ENCODE data around the gene CAPNS2.

DNA sequence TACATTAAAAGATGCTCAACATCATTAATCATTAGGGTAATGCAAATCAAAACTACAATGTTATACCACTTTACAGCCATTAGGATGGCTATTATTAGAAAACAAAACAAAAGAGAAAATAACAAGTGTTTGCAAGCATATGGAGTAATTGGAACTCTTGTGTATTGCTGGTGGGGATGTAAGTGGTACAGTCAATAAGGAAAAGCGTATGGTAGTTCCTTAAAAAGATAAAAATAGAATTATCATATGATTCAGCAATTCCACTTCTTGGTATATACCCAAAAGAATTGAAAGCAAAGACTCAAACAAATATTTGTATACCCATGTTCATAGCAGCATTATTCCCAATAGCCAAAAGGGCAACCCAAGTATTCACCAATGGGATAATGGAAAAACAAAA, 1.4 kb upstream of the CAPNS2 start:
- TF ChIP-seq, protein P1, sequence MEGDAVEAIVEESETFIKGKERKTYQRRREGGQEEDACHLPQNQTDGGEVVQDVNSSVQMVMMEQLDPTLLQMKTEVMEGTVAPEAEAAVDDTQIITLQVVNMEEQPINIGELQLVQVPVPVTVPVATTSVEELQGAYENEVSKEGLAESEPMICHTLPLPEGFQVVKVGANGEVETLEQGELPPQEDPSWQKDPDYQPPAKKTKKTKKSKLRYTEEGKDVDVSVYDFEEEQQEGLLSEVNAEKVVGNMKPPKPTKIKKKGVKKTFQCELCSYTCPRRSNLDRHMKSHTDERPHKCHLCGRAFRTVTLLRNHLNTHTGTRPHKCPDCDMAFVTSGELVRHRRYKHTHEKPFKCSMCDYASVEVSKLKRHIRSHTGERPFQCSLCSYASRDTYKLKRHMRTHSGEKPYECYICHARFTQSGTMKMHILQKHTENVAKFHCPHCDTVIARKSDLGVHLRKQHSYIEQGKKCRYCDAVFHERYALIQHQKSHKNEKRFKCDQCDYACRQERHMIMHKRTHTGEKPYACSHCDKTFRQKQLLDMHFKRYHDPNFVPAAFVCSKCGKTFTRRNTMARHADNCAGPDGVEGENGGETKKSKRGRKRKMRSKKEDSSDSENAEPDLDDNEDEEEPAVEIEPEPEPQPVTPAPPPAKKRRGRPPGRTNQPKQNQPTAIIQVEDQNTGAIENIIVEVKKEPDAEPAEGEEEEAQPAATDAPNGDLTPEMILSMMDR (IDR thresholded peaks at IDR 0.05) = no peak
- no peak for TF ChIP-seq POLR2A (IDR thresholded peaks at IDR 0.05)

All from vagina (tissue), 2 donors.